Stimulated activated CD4-positive, alpha-beta T cell treated with anti-CD3 and anti-CD28 coated beads, Interleukin-1b, Interleukin-23, amount 100 ng/mL, for 4 hours (primary cell): Measurements from ENCODE around the gene TMEM106A.
"Not testable (repeated sequence)": the region's sequence is repeated elsewhere in the genome, so short reads cannot be mapped to it uniquely, and the experiment has no call there.

Source experiments
- DNase-seq, 2 donors: peaks; one replicate each; pipeline ENCODE4 v3.0.0-alpha.2; 2020; ENCODE audit warnings: low read depth in 2 of 2

TMEM106A gene

DNA sequence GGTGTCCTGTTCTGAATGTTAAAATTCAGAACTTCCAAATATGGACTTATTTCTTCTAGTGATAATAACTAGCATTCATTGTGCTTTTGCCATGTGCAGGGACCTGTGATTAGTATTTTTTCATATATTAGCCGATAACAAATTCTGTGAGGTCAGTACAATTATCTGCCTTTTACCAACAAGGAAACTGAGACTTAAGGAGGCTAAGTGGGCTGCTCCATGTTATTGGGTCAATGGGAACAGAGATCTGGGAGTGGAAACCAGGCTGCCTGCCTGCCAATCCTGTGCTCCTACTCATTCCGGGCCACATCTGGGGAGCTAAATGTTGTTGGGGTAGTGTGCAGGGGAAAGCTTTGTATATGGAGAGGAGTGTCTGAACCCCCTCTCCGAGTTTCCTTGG, 3.7 kb downstream of the TMEM106A start:
- DNase-seq, result no peak

DNA sequence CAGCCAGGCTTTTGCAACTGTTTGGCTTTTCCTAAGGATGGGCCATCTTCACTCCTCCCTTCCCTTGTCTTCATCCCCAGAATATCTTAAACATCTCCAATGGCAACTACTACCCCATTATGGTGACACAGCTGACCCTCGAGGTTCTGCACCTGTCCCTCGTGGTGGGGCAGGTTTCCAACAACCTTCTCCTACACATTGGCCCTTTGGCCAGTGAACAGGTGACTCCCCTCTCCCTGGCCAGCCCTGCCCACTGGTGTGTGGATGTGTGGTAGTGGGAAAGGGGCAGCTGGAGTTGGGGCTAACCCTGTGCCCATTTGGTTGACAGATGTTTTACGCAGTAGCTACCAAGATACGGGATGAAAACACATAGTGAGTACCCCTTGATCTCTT, 4.7 kb downstream of the TMEM106A start:
- DNase-seq, result no peak

DNA sequence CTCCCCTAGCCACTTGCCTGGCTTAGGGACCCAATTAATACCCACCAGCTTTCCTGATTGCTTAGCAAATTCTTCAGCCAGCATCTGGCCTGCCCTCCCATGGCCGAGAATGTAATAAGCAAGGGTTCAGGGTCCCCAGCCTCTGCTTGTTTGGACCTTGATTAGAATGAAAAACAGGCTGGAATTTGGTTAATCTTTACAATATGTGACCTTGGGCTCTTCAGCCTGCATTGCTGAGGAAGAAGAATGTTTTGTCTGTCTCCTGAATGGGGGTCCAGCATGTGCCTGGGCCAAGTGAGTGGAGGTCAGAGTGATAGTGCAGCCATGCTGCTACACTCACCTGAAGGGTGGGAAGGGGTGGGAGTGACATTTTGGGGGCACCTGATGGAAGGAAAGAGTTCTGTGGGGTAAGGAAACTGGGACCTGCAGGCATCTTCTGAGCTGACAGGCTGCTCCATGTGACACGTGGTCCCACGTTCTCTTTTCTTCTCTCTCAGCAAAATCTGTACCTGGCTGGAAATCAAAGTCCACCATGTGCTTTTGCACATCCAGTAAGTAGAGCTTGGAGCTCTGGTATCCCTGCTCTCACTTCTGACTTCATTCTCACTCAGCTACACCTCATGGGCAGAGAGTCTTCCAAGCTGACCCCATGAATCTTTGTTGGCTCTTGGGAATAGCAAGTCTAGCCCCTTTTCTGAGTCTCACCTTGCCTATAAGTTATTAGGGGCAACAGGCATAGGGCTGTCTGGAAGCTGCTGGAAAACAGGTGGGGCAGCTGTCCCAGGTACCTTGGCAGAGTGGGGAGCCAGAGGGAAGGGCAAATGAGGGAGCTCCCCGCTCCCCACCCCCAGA, 5.3 kb downstream of the TMEM106A start:
- no peak for DNase-seq

DNA sequence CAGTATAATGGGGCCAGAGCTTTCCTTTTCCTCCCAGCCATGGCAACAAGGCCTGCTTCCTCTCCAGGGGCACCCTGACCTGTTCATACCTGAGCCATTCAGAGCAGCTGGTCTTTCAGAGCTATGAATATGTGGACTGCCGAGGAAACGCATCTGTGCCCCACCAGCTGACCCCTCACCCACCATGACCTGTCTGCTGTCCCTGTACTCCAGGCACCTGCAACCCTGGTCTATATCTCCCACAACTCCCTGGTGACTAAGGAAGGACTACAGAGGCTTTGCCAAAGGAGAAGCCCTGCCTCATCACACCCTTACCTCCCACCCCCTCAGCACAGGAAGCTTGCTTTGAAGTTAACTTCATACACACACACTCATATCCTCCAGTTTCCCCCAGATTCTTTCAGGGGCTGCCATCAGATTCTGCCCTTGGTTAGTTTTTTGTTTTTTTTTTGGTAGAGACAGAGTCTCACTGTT, 6.0 kb downstream of the TMEM106A start:
- peak in 1 of 2 donors; percentile 5 for DNase-seq

- DNase-seq, result no peak
These were observed 7.3 kb downstream of the TMEM106A start for GRCh38 chr17:43219001-43219400.

DNA sequence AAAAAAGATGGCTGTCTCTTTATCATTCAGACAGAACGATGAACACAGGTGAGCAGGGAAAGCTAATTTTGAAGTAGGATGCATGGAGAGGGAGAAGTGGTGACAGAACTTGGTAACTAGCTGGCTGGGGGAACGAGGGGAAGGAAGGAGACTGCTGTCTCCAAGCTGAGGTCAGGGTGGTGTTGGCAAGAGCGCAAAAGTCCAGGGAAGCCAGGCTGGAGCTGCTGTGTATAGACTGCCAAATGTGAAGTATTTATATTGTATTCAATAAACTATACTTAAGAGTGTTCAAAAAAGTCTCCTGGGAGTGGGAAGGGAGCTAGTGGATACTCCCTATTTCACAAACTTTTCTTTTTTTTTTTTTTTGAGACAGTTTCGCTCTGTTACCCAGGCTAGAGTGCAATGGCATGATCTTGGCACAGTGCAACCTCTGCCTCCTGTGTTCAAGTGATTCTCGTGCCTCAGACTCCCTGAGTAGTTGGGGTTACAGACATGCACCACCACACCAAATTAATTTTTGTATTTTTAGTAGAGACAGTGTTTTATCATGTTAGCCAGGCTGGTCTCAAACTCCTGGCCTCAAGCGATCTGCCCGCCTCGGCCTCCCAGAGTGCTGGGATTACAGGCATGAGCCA, 8.2 kb downstream of the TMEM106A start:
- DNase-seq, result no peak

- DNase-seq, result no peak
These were observed 8.9 kb downstream of the TMEM106A start for GRCh38 chr17:43220511-43221125.

- DNase-seq, result no peak
These were observed 12.6 kb downstream of the TMEM106A start for GRCh38 chr17:43224146-43224705.

DNA sequence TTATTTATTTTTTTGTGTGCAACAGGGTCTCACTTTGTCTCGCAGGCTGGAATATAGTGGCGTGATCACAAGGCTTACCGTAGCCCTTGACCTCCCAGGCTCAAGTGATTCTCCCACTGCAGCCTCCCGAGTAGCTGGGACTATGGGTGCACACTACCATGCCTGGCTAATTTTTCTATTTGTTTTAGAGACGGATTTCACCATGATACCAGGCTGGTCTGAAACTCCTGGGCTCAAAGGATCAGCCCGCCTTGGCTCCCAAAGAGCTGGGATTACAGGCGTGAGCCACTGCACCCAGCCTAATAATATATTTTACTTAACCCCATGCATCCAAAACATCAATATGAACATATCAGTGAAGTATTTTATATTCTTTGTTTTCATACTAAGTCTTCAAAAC, 14.7 kb downstream of the TMEM106A start:
- no peak for DNase-seq

- DNase-seq, result not testable (repeated sequence)
These were observed 16.5 kb downstream of the TMEM106A start, which contains the start of gene CCDC200 for GRCh38 chr17:43228020-43228782. CCDC200 (minus strand) TSS chr17:43228623; CDS start chr17:43228554, 69 bp downstream.

GRCh38 chr17:43231205-43232020, 19.7 kb downstream of the TMEM106A start:
- not testable (repeated sequence) for DNase-seq

DNA sequence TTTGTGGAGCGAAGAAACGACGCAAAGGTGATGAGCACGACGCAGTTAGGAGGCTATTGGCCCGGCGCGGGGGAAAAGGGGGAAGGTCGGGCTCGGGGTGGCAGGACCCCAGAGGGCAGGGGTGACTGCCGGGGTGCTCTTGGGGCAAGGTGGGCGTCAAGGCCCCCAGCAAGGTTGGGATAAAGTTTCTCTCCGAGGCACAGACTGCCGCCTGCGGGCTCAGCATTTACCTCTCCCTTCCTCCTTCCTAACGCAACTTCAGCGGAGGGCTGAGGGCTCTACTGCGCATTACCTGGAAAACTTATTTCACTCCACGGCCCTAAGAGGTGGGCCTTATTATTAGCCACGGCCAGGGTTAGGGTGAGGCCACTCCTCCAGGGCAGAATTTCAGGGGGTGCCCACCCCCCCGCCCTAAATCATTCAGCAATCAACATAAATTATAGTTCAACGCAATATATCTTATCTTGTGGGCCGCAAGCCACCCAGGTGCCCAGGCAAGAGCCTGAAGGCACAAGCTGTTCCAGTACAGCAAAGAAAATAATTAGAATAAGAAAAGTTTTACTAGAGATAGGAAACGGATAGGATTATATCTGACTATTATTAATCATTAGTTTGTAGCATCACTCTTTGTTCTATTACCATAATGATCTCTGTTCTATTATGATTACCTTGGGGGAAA, 20.5 kb downstream of the TMEM106A start:
- not testable (repeated sequence) for DNase-seq

DNA sequence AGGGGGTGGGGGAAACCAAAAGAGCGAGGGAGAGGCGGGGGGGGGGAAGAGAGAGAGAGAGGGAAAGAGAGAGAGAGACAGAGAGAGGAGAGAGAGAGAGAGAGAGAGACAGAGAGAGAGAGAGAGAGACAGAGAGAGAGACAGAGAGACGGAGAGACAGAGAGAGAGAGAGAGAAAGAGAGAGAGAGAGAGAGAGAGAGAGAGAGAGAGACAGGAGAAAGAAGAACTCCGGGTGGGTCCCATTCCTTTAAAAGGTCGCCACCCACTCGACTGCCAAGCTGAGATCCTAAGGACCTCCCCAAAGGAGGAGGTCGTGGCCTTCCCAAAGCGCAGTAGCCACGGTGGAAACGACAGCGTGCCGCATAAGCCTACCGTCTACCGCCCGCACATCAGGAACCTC, 21.6 kb downstream of the TMEM106A start:
- not testable (repeated sequence) for DNase-seq

GRCh38 chr17:43233877-43234276, 22.2 kb downstream of the TMEM106A start, which contains the start of gene RNU2-1:
RNU2-1 (minus strand) TSS chr17:43233977.
- DNase-seq, result not testable (repeated sequence)

- DNase-seq, result not testable (repeated sequence)
These were observed 27.9 kb downstream of the TMEM106A start for GRCh38 chr17:43239597-43239996.

- not testable (repeated sequence) for DNase-seq
These were observed 29.1 kb downstream of the TMEM106A start for GRCh38 chr17:43240596-43241352.

DNA sequence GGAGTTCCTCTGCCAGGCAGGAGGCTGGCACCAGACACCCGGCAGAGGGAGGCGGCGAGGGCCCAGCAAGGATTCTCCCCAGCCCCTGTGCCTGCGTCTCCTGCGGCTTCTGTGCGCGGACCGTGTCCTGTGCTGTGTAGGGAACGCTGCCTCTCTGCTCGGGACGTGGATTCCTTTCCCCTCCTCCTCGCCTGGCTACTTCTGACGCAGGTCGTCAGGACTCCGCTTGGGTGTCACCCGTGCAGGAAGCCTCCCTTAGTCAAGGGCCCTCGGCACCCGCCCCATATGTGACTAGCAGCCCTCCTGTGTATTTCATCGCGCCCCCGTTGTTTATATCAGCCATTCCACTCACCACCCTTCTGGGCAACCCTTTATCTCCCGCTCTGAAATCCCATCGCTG, 34.8 kb downstream of the TMEM106A start:
- DNase-seq, result not testable (repeated sequence)
